Neural progenitor cell (in vitro differentiated cells): Measurements from ENCODE around the gene SULT1A1.
"Not testable (repeated sequence)": the region's sequence is repeated elsewhere in the genome, so short reads cannot be mapped to it uniquely, and the experiment has no call there.

Experiments
- EZH2 ChIP-seq: fragments of 200-600 bp; sonication (generic); IDR thresholded peaks from 2 replicates; pipeline ENCODE4 v1.6.1; 2017; ENCODE audit warnings: antibody characterized with exemption, mild to moderate bottlenecking, moderate library complexity
- EZH2phosphoT487 ChIP-seq: fragments of 200-600 bp; sonication (generic); IDR thresholded peaks from 2 replicates; pipeline ENCODE4 v1.6.1; 2017; ENCODE audit warnings: antibody characterized with exemption
- TF ChIP-seq, protein P1 (sequence below): fragments of 200-600 bp; sonication (generic); IDR thresholded peaks from 2 replicates; pipeline ENCODE4 v1.5.1; 2017; ENCODE audit warnings: antibody characterized with exemption, mild to moderate bottlenecking

DNA sequence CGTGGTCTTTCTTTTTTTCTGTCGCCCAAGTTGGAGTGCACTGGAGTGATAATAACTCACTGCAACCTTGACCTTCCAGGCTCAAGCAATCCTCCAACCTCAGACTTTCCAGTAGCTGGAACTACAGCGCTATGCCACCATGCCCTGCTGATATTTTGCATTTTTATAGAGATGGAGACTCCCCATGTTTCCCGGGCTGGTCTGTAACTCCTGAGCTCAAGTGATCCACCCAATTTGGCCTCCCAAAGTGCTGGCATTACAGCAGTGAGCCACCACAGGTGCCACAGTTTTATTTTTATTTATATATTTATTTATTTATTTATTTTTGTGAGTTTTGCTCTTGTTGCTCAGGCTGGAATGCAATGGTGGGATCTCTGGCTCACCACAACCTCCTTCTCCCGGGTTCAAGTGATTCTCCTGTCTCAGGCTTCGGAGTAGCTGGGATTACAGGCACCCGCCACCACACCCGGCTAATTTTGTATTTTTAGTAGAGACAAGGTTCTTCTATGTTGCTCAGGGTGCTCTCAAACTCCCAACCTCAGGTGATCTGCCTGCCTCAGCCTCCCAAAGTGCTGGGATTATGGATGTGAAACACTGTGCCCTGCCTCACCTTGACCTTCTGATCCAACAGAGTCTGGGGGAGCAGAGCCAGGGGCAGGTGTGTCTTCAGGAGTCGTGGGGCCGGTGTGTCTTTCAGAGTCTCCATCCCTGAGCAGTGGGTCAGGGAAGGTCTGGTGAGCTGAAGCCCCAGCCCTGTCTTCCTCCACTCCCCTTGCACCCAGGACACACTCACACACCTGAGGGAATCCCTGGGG is 2.0 kb downstream of the SULT1A1 start:
- TF ChIP-seq, protein P1, sequence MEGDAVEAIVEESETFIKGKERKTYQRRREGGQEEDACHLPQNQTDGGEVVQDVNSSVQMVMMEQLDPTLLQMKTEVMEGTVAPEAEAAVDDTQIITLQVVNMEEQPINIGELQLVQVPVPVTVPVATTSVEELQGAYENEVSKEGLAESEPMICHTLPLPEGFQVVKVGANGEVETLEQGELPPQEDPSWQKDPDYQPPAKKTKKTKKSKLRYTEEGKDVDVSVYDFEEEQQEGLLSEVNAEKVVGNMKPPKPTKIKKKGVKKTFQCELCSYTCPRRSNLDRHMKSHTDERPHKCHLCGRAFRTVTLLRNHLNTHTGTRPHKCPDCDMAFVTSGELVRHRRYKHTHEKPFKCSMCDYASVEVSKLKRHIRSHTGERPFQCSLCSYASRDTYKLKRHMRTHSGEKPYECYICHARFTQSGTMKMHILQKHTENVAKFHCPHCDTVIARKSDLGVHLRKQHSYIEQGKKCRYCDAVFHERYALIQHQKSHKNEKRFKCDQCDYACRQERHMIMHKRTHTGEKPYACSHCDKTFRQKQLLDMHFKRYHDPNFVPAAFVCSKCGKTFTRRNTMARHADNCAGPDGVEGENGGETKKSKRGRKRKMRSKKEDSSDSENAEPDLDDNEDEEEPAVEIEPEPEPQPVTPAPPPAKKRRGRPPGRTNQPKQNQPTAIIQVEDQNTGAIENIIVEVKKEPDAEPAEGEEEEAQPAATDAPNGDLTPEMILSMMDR = not testable (repeated sequence)
- not testable (repeated sequence) for TF ChIP-seq EZH2phosphoT487, EZH2
